ENCODE data around the gene SRD5A1.

Gene SRD5A1

GRCh38 chr5:6593148-6594016 lies 39.9 kb upstream of the SRD5A1 start:
- Histone ChIP-seq H3K56ac (ENCODE audit: low read length) (no peak overlapping the region), H3K27me3 (ENCODE audit: insufficient read depth, low read length, poor library complexity) (no peaks in the 10 kb centered on the region), H4K8ac (ENCODE audit: low read depth, low read length) (no peak overlapping the region), H2BK5ac (ENCODE audit: low read length) (no peak overlapping the region), H3K18ac (ENCODE audit: low read length) (no peak overlapping the region), H3K4me1 (ENCODE audit: control insufficient read depth, low read depth, low read length) (peaks cover 4% of the 10 kb centered on the region), H2BK120ac (ENCODE audit: low read depth, low read length) (no peak overlapping the region), H4K5ac (ENCODE audit: low read length) (no peak overlapping the region), H3K79me1 (ENCODE audit: low read length) (no peaks in the 10 kb centered on the region), H3K27ac (ENCODE audit: low read depth, low read length) (no peak overlapping the region), H3K4me2 (ENCODE audit: low read length) (no peak overlapping the region), H2BK15ac (replicated peaks; ENCODE audit: low read depth) (no peak overlapping the region), H3K79me2 (ENCODE audit: control insufficient read depth, insufficient read depth, low read length) (no peaks in the 10 kb centered on the region), H3K23ac (ENCODE audit: low read length) (no peak overlapping the region), H3K36me3 (ENCODE audit: control insufficient read depth, insufficient read depth, low read length) (peaks cover 4% of the 10 kb centered on the region), H3K4ac (ENCODE audit: low read depth, low read length) (no peak overlapping the region), H3K9ac (ENCODE audit: low read length) (no peak overlapping the region), H2AK5ac (ENCODE audit: low read length) (no peak overlapping the region), H3K4me3 (ENCODE audit: low read length) (no peak overlapping the region)
- DNase-seq = no peak
- no CpG with 5 or more reads among the region's 14 CpGs for WGBS (ENCODE audit: extremely low coverage, insufficient coverage, low lambda C conversion rate)

DNA sequence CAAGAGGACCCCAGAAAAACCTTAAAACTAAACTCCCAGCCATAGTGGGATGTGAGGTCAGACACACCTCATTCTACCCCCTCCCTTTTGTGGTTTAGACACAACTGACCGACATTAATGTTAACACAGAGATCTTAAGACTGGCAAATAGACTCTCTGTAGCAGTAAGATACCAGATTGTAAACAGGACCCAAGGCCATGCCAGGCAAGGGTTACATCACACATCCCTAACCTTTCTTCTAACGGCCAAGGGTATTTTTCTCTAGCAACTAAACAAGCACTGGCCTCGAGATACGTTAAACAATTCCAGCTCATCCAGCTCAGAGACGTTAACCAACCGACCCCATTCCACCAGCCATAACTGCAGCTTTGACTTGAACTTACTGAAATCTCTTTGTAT lies 39.2 kb upstream of the SRD5A1 start:
- H2BK15ac ChIP-seq (replicated peaks; ENCODE audit: low read depth) = no peak overlapping the region
- H3K79me2 ChIP-seq (ENCODE audit: control insufficient read depth, insufficient read depth, low read length) = no peaks in the 10 kb centered on the region
- H2AK5ac ChIP-seq (ENCODE audit: low read length) = no peak overlapping the region
- H3K23ac ChIP-seq (ENCODE audit: low read length) = no peak overlapping the region
- H3K27ac ChIP-seq (ENCODE audit: low read depth, low read length) = no peak overlapping the region
- H3K79me1 ChIP-seq (ENCODE audit: low read length) = no peaks in the 10 kb centered on the region
- H3K56ac ChIP-seq (ENCODE audit: low read length) = no peak overlapping the region
- H3K18ac ChIP-seq (ENCODE audit: low read length) = no peak overlapping the region
- no peak overlapping the region for H2BK5ac ChIP-seq (ENCODE audit: low read length)
- no peak overlapping the region for H4K5ac ChIP-seq (ENCODE audit: low read length)
- H4K8ac ChIP-seq (ENCODE audit: low read depth, low read length) = no peak overlapping the region
- no peak overlapping the region for H3K4me2 ChIP-seq (ENCODE audit: low read length)
- no peak overlapping the region for H3K4ac ChIP-seq (ENCODE audit: low read depth, low read length)
- H3K9ac ChIP-seq (ENCODE audit: low read length) = no peak overlapping the region
- H3K4me1 ChIP-seq (ENCODE audit: control insufficient read depth, low read depth, low read length) = peaks cover 4% of the 10 kb centered on the region
- no peak overlapping the region for H3K4me3 ChIP-seq (ENCODE audit: low read length)
- DNase-seq = no peak
- H3K36me3 ChIP-seq (ENCODE audit: control insufficient read depth, insufficient read depth, low read length) = peaks cover 8% of the 10 kb centered on the region
- H2BK120ac ChIP-seq (ENCODE audit: low read depth, low read length) = no peak overlapping the region
- no CpG with 5 or more reads among the region's 6 CpGs for WGBS (ENCODE audit: extremely low coverage, insufficient coverage, low lambda C conversion rate)
- no peaks in the 10 kb centered on the region for H3K27me3 ChIP-seq (ENCODE audit: insufficient read depth, low read length, poor library complexity)

DNA sequence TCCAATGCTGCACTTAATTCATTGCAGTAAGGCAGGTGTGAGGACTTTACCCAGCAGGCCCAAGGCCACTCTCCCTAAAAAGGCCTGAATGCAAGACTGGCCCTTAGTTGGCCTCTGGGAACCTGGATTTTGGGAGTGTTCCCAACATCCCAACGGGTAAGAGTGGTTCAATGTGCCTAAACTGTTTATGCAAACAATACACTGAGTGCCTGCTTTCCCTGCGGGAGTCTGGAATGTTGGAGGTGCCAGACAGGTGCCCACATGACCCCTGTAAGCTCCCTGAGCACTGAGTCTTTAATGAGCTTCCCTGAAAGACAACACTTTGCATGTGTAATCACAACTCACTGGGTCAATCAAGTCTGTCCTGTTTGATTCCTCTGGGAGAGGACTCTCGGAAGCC lies 37.8 kb upstream of the SRD5A1 start:
- no peak overlapping the region for H3K27ac ChIP-seq (ENCODE audit: low read depth, low read length)
- peaks cover 11% of the 10 kb centered on the region for H3K36me3 ChIP-seq (ENCODE audit: control insufficient read depth, insufficient read depth, low read length)
- H3K9ac ChIP-seq (ENCODE audit: low read length) = no peak overlapping the region
- H3K4ac ChIP-seq (ENCODE audit: low read depth, low read length) = no peak overlapping the region
- H2BK15ac ChIP-seq (replicated peaks; ENCODE audit: low read depth) = no peak overlapping the region
- no peak overlapping the region for H4K8ac ChIP-seq (ENCODE audit: low read depth, low read length)
- H3K18ac ChIP-seq (ENCODE audit: low read length) = no peak overlapping the region
- no peak overlapping the region for H4K5ac ChIP-seq (ENCODE audit: low read length)
- WGBS (ENCODE audit: extremely low coverage, insufficient coverage, low lambda C conversion rate) = no CpG with 5 or more reads among the region's 3 CpGs
- no peak overlapping the region for H2AK5ac ChIP-seq (ENCODE audit: low read length)
- no peak overlapping the region for H2BK120ac ChIP-seq (ENCODE audit: low read depth, low read length)
- H3K4me1 ChIP-seq (ENCODE audit: control insufficient read depth, low read depth, low read length) = peaks cover 4% of the 10 kb centered on the region
- no peaks in the 10 kb centered on the region for H3K79me2 ChIP-seq (ENCODE audit: control insufficient read depth, insufficient read depth, low read length)
- H2BK5ac ChIP-seq (ENCODE audit: low read length) = no peak overlapping the region
- no peak overlapping the region for H3K23ac ChIP-seq (ENCODE audit: low read length)
- no peak overlapping the region for H3K4me3 ChIP-seq (ENCODE audit: low read length)
- H3K56ac ChIP-seq (ENCODE audit: low read length) = no peak overlapping the region
- no peaks in the 10 kb centered on the region for H3K27me3 ChIP-seq (ENCODE audit: insufficient read depth, low read length, poor library complexity)
- no peak overlapping the region for H3K4me2 ChIP-seq (ENCODE audit: low read length)
- DNase-seq = peak; percentile 84
- no peaks in the 10 kb centered on the region for H3K79me1 ChIP-seq (ENCODE audit: low read length)

- no peaks in the 10 kb centered on the region for H3K27me3 ChIP-seq (ENCODE audit: insufficient read depth, low read length, poor library complexity)
- H3K9ac ChIP-seq (ENCODE audit: low read length) = no peak overlapping the region
- no peak overlapping the region for H2BK5ac ChIP-seq (ENCODE audit: low read length)
- no peak overlapping the region for H3K23ac ChIP-seq (ENCODE audit: low read length)
- H3K4me1 ChIP-seq (ENCODE audit: control insufficient read depth, low read depth, low read length) = peaks cover 4% of the 10 kb centered on the region
- H2AK5ac ChIP-seq (ENCODE audit: low read length) = no peak overlapping the region
- no peak for DNase-seq
- H3K79me1 ChIP-seq (ENCODE audit: low read length) = no peaks in the 10 kb centered on the region
- H4K5ac ChIP-seq (ENCODE audit: low read length) = no peak overlapping the region
- H3K4ac ChIP-seq (ENCODE audit: low read depth, low read length) = no peak overlapping the region
- H2BK15ac ChIP-seq (replicated peaks; ENCODE audit: low read depth) = no peak overlapping the region
- no peaks in the 10 kb centered on the region for H3K79me2 ChIP-seq (ENCODE audit: control insufficient read depth, insufficient read depth, low read length)
- no peak overlapping the region for H3K4me2 ChIP-seq (ENCODE audit: low read length)
- no peak overlapping the region for H3K18ac ChIP-seq (ENCODE audit: low read length)
- peaks cover 14% of the 10 kb centered on the region for H3K36me3 ChIP-seq (ENCODE audit: control insufficient read depth, insufficient read depth, low read length)
- H2BK120ac ChIP-seq (ENCODE audit: low read depth, low read length) = no peak overlapping the region
- no peak overlapping the region for H4K8ac ChIP-seq (ENCODE audit: low read depth, low read length)
- WGBS (ENCODE audit: extremely low coverage, insufficient coverage, low lambda C conversion rate) = no CpG with 5 or more reads among the region's 5 CpGs
- H3K27ac ChIP-seq (ENCODE audit: low read depth, low read length) = no peak overlapping the region
- no peak overlapping the region for H3K56ac ChIP-seq (ENCODE audit: low read length)
- H3K4me3 ChIP-seq (ENCODE audit: low read length) = no peak overlapping the region
Observed at GRCh38 chr5:6596388-6596787, 36.9 kb upstream of the SRD5A1 start.

DNA sequence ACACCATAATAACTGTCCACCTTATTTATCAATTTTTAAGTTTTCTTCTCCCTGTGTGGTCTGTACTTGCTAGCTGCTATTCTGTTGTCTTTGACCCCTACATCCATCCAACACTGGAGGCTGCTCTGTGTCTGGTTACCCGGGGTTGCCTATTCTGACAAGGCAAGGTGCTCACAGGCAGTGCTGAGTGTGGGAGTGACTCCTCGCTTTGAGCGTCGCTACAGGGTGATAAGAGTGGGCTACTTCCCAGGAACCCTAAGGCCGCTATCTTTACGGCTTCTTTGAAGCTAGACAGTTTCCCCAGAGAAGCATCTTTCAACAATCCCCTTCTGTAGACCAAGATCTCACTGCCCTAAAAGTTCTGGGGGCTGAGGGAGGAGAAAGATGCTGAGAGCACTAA lies 35.7 kb upstream of the SRD5A1 start:
- Histone ChIP-seq H2AK5ac (ENCODE audit: low read length) (no peak overlapping the region), H3K27ac (ENCODE audit: low read depth, low read length) (no peak overlapping the region), H2BK15ac (replicated peaks; ENCODE audit: low read depth) (no peak overlapping the region), H4K8ac (ENCODE audit: low read depth, low read length) (no peak overlapping the region), H2BK5ac (ENCODE audit: low read length) (no peak overlapping the region), H3K4me1 (ENCODE audit: control insufficient read depth, low read depth, low read length) (peaks cover 4% of the 10 kb centered on the region), H3K79me1 (ENCODE audit: low read length) (no peaks in the 10 kb centered on the region), H3K79me2 (ENCODE audit: control insufficient read depth, insufficient read depth, low read length) (no peaks in the 10 kb centered on the region), H3K4me3 (ENCODE audit: low read length) (no peak overlapping the region), H2BK120ac (ENCODE audit: low read depth, low read length) (no peak overlapping the region), H3K23ac (ENCODE audit: low read length) (no peak overlapping the region), H4K5ac (ENCODE audit: low read length) (no peak overlapping the region), H3K9ac (ENCODE audit: low read length) (no peak overlapping the region), H3K27me3 (ENCODE audit: insufficient read depth, low read length, poor library complexity) (no peaks in the 10 kb centered on the region), H3K36me3 (ENCODE audit: control insufficient read depth, insufficient read depth, low read length) (peaks cover 23% of the 10 kb centered on the region), H3K18ac (ENCODE audit: low read length) (no peak overlapping the region), H3K4ac (ENCODE audit: low read depth, low read length) (no peak overlapping the region), H3K56ac (ENCODE audit: low read length) (no peak overlapping the region), H3K4me2 (ENCODE audit: low read length) (no peak overlapping the region)
- no CpG with 5 or more reads among the region's 6 CpGs for WGBS (ENCODE audit: extremely low coverage, insufficient coverage, low lambda C conversion rate)
- DNase-seq = no peak
